ENCODE measurements around the gene PJA1. TPM values are rescaled to one million over a fixed set of nuclear protein-coding genes. Genes with fewer than 3 reads are reported as not detected.

PJA1 gene
- total RNA-seq, 2 experiments from 2014 or later = 36.5 to 37.6 TPM

- TF ChIP-seq CTCF (IDR thresholded peaks at IDR 0.05) = no peak
- Histone ChIP-seq H3K4me3 (ENCODE audit: low read length) (no peak overlapping the region), H3K27ac (ENCODE audit: low read depth in 1 of 2, low read length in 2 of 2) (no peak overlapping the region), H3K9me3 (ENCODE audit: control insufficient read depth in 1 of 2, insufficient read depth in 1 of 2, low read length in 2 of 2) (no peaks in the 10 kb centered on the region), H3K27me3 (ENCODE audit: control insufficient read depth in 1 of 2, insufficient read depth in 2 of 2, low read length in 2 of 2) (peaks cover 12 to 14% of the 10 kb centered on the region in 2 experiments), H3K36me3 (ENCODE audit: insufficient read depth, low read length) (no peaks in the 10 kb centered on the region), H3K4me1 (ENCODE audit: insufficient read depth, low read length) (no peaks in the 10 kb centered on the region)
- Mint-ChIP-seq H3K9me3 (no peaks in the 10 kb centered on the region), H3K36me3 (ENCODE audit: low read depth) (no peaks in the 10 kb centered on the region), H3K4me1 (ENCODE audit: low read depth) (no peaks in the 10 kb centered on the region), H3K27me3 (peaks cover 16% of the 10 kb centered on the region), H3K27ac (no peak overlapping the region), H3K4me3 (no peak overlapping the region)
- ChIA-PET POLR2A (no interaction called here), CTCF (no interaction called here)
- DNase-seq (no peak), ATAC-seq (ENCODE audit: poor library complexity) (no peak)
- intact Hi-C loops (cut with DNase I, micrococcal nuclease) = no loop called here
These were observed 24.4 kb downstream of the PJA1 start for GRCh38 chrX:69140837-69141236.

- CTCF ChIA-PET = no interaction called here
- H3K4me3 ChIP-seq (ENCODE audit: low read length) = no peak overlapping the region
These were observed 25.7 kb downstream of the PJA1 start for GRCh38 chrX:69139516-69139915.

GRCh38 chrX:69138512-69138911 is 26.7 kb downstream of the PJA1 start:
- no peaks in the 10 kb centered on the region for H3K36me3 Mint-ChIP-seq (ENCODE audit: low read depth)
- Histone ChIP-seq H3K27ac (ENCODE audit: low read depth in 1 of 2, low read length in 2 of 2) (no peak overlapping the region), H3K9me3 (ENCODE audit: control insufficient read depth in 1 of 2, insufficient read depth in 1 of 2, low read length in 2 of 2) (no peaks in the 10 kb centered on the region), H3K36me3 (ENCODE audit: insufficient read depth, low read length) (no peaks in the 10 kb centered on the region), H3K27me3 (ENCODE audit: control insufficient read depth in 1 of 2, insufficient read depth in 2 of 2, low read length in 2 of 2) (peaks cover 12 to 19% of the 10 kb centered on the region in 2 experiments), H3K4me3 (ENCODE audit: low read length) (no peak overlapping the region), H3K4me1 (ENCODE audit: insufficient read depth, low read length) (no peaks in the 10 kb centered on the region)
- no peaks in the 10 kb centered on the region for H3K4me1 Mint-ChIP-seq (ENCODE audit: low read depth)
- no peak overlapping the region for H3K27ac Mint-ChIP-seq
- TF ChIP-seq CTCF (IDR thresholded peaks at IDR 0.05) = no peak
- intact Hi-C loops (cut with DNase I, micrococcal nuclease) = no loop called here
- H3K4me3 Mint-ChIP-seq = no peak overlapping the region
- no peaks in the 10 kb centered on the region for H3K9me3 Mint-ChIP-seq
- POLR2A ChIA-PET = no interaction called here
- CTCF ChIA-PET = no interaction called here
- DNase-seq (no peak), ATAC-seq (ENCODE audit: poor library complexity) (no peak)
- peaks cover 24% of the 10 kb centered on the region for H3K27me3 Mint-ChIP-seq

More at GRCh38 chrX:69139516-69139915, 25.7 kb downstream of the PJA1 start:
- peaks cover 12 to 19% of the 10 kb centered on the region in 2 experiments for H3K27me3 ChIP-seq (ENCODE audit: control insufficient read depth in 1 of 2, insufficient read depth in 2 of 2, low read length in 2 of 2)
- ATAC-seq (ENCODE audit: poor library complexity) = no peak
- no peaks in the 10 kb centered on the region for H3K4me1 ChIP-seq (ENCODE audit: insufficient read depth, low read length)
- H3K36me3 ChIP-seq (ENCODE audit: insufficient read depth, low read length) = no peaks in the 10 kb centered on the region
- POLR2A ChIA-PET = no interaction called here
- DNase-seq = no peak
- Mint-ChIP-seq H3K27me3 (peaks cover 19% of the 10 kb centered on the region), H3K27ac (no peak overlapping the region), H3K4me1 (ENCODE audit: low read depth) (no peaks in the 10 kb centered on the region), H3K36me3 (ENCODE audit: low read depth) (no peaks in the 10 kb centered on the region), H3K9me3 (no peaks in the 10 kb centered on the region), H3K4me3 (no peak overlapping the region)
- H3K27ac ChIP-seq (ENCODE audit: low read depth in 1 of 2, low read length in 2 of 2) = no peak overlapping the region
- no peak for TF ChIP-seq CTCF (IDR thresholded peaks at IDR 0.05)
- intact Hi-C loops (cut with DNase I, micrococcal nuclease) = no loop called here
- H3K9me3 ChIP-seq (ENCODE audit: control insufficient read depth in 1 of 2, insufficient read depth in 1 of 2, low read length in 2 of 2) = no peaks in the 10 kb centered on the region
